ENCODE data around the gene FAM32A. TPM values are rescaled to one million over a fixed set of nuclear protein-coding genes. Genes with fewer than 3 reads are reported as not detected.

Gene FAM32A
- total and polyA plus RNA-seq, 2 of the 8 experiments (the other 6 are each of a cell fraction or from before 2014, with no cell fraction given): 75.6 to 105 TPM

- Histone ChIP-seq H3K56ac (replicated peaks; ENCODE audit: insufficient read length, low read depth, low read length) (no peak overlapping the region), H4K20me1 (replicated peaks in 1 of 2; ENCODE audit: control insufficient read depth in 1 of 2, insufficient read depth in 2 of 2, low read length in 2 of 2) (peaks cover 2 to 3% of the 10 kb centered on the region in 2 experiments), H4K91ac (replicated peaks; ENCODE audit: insufficient read length, low read length) (no peak overlapping the region), H2AK5ac (ENCODE audit: low read depth, low read length) (no peak overlapping the region), H3K4me1 (replicated peaks in 1 of 4; ENCODE audit: control insufficient read depth in 3 of 4, insufficient read depth in 4 of 4, low read length in 3 of 4) (no peaks in the 10 kb centered on the region), H3K23ac (ENCODE audit: insufficient read length) (no peak overlapping the region), H2BK120ac (replicated peaks; ENCODE audit: low read depth, low read length) (no peak overlapping the region), H4K8ac (ENCODE audit: extremely low read depth, insufficient read depth, low read length) (no peak overlapping the region), H3K14ac (ENCODE audit: insufficient read length) (no peak overlapping the region), H2BK5ac (ENCODE audit: low read depth, low read length) (no peak overlapping the region), H2BK12ac (ENCODE audit: low read depth, low read length) (no peak overlapping the region), H2BK20ac (ENCODE audit: low read length) (no peak overlapping the region), H3K79me2 (ENCODE audit: control insufficient read depth in 1 of 2, insufficient read depth in 2 of 2, low read length in 2 of 2) (no peaks in the 10 kb centered on the region), H3K4me2 (ENCODE audit: insufficient read depth in 1 of 2, low read depth in 2 of 2, low read length in 2 of 2) (no peak overlapping the region), H4K5ac (ENCODE audit: insufficient read length, low read depth, low read length) (no peak overlapping the region), H2BK15ac (ENCODE audit: low read length) (no peak overlapping the region), H3K4ac (replicated peaks; ENCODE audit: insufficient read length, low read depth, low read length) (no peak overlapping the region), H3K36me3 (ENCODE audit: control insufficient read depth in 2 of 4, insufficient read depth in 4 of 4, low read length in 3 of 4) (peaks cover 0 to 11% (median 3%) of the 10 kb centered on the region in 4 experiments; a peak in 4 of 8 replicates), H3K18ac (ENCODE audit: extremely low read depth, low read length) (no peak overlapping the region), H3K9ac (replicated peaks in 1 of 4; ENCODE audit: extremely low read depth in 1 of 4, low read depth in 3 of 4, low read length in 3 of 4) (no peak overlapping the region), H3K79me1 (ENCODE audit: low read depth, low read length) (no peaks in the 10 kb centered on the region), H3K9me3 (ENCODE audit: insufficient read depth in 2 of 2, low read depth in 1 of 2, low read length in 1 of 2) (no peaks in the 10 kb centered on the region), H3K27me3 (replicated peaks in 1 of 4; ENCODE audit: control insufficient read depth in 3 of 4, extremely low read depth in 1 of 4, insufficient read depth in 3 of 4, low read length in 3 of 4) (no peaks in the 10 kb centered on the region), H3K23me2 (ENCODE audit: low read depth, low read length) (no peaks in the 10 kb centered on the region), H2AFZ (ENCODE audit: low read length) (no peak overlapping the region), H3K27ac (ENCODE audit: low read depth, low read length) (no peak overlapping the region), H3K4me3 (ENCODE audit: extremely low read depth in 1 of 4, insufficient read depth in 2 of 4, low read depth in 3 of 4, low read length in 4 of 4) (no peak overlapping the region)
- TF ChIP-seq PHF8 (conservative IDR thresholded peaks at IDR 0.05; ENCODE audit: low read depth, low read length) (no peak), RBBP5 (IDR thresholded peaks at IDR 0.05; ENCODE audit: borderline replicate concordance, low read depth, low read length) (no peak), YY1 (IDR thresholded peaks at IDR 0.05; ENCODE audit: low read depth, low read length) (no peak), TAF7 (optimal IDR thresholded peaks at IDR 0.05; ENCODE audit: borderline replicate concordance, low read depth, low read length) (no peak)
- TF ChIP-seq, protein P1, sequence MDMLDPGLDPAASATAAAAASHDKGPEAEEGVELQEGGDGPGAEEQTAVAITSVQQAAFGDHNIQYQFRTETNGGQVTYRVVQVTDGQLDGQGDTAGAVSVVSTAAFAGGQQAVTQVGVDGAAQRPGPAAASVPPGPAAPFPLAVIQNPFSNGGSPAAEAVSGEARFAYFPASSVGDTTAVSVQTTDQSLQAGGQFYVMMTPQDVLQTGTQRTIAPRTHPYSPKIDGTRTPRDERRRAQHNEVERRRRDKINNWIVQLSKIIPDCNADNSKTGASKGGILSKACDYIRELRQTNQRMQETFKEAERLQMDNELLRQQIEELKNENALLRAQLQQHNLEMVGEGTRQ (IDR thresholded peaks at IDR 0.05; ENCODE audit: low read length): no peak
- FAIRE-seq (no peak), DNase-seq (ENCODE audit: low read depth in 1 of 2, low spot score in 2 of 2) (no peak)
- WGBS, 2 experiments (ENCODE audit: extremely low coverage in 1 of 2, insufficient coverage in 1 of 2, insufficient read length in 1 of 2, insufficient replicate concordance in 2 of 2, low coverage in 1 of 2, low lambda C conversion rate in 2 of 2, missing lambda C conversion rate in 1 of 2): 91% methylated on average over 10 of the region's 10 CpGs; no CpG with 5 or more reads in 1 of the 2 experiments
- ChIA-PET CTCF (ENCODE audit: partially characterized antibody) (interaction anchor here (1.2 to 1.4 kb wide), 2 partner anchors 38 to 176 kb away, joined by 3 to 4 read pairs; no protein-coding TSS in a partner anchor), POLR2A (ENCODE audit: partially characterized antibody) (interaction anchor here (0.8 to 1.2 kb wide), 2 partner anchors 16 to 22 kb away, joined by 3 read pairs; partner anchors contain the start of gene FAM32A)
Observed at GRCh38 chr19:16207063-16207462, 21.9 kb downstream of the FAM32A start.

All from H1 (cell line).